HG03060 (cell line): ENCODE measurements around the gene KCNC1.

Source experiments
- ATAC-seq: cut with Tn5 transposase; IDR thresholded peaks from one replicate; pipeline ENCODE4 v1.9.1; 2021; ENCODE audit warnings: low read depth, moderate number of reproducible peaks; ENCODE audit not compliant: unreplicated experiment

KCNC1 gene

DNA sequence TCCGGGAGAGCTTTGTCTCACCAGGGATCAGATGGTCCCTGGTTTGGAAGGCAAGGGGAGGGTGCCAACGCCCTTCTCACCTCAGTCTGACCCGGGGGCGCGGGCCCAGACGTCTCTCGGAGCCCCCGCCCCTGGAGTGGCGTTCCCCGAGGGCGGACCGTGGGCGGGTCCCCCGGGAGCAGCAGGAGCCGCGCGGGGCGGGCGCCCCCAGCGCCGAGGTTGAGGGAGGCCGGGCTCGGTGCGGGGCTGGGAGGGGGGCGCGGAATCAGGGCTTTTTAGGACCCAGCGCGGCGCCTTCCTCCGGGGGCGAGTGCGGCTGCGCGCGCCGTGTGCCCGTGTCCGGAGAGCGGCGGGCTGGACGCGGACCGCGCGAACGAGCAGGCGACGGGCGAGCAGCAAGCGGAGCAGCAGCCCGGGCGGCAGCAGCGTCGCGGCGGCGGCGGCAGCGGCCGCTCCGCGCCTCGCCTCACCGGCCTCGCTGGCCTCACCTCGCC lies at the start of gene KCNC1:
KCNC1 (plus strand) TSS at position 364 of the 494 bp plus-strand sequence. CDS start 1,222 bp downstream, outside the sequence.
- no peak for ATAC-seq

- no peak for ATAC-seq
Observed at GRCh38 chr11:17686231-17686980, 48.2 kb upstream of the KCNC1 start.

DNA sequence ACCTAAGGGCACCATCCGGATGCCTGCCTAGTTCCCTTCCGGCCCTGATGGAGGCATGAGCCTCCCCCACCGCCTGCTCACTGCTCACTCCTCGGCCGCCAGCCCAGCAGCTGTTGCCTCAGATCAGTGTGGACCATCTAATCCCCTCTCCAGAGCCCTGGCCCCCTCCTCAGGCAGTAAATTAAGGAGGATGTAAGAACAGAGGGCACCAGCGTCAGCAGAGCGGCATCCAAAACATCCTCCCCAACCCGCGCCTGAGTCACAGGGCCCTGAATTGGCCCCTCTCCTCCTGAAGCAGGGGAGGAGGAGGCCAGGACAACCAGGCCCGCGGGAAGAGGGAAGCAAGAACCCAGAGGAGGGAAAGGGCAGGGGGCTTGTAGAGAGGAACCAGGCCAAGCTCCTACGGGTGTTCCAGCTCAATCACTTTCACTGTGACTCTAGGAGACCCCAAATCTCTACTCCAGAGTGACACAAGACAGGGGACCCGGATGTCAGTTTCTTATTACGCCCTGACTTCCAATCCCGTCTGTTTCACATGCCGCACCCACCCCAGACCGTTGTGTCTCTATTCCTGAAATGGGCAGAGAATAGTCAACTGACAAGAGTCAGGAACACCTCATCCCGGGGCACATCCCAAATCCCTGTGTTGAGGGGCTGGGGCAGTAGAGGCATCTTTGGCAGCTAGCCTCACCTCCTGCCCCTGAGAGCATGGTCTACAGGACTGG lies 46.5 kb upstream of the KCNC1 start:
- ATAC-seq = no peak

DNA sequence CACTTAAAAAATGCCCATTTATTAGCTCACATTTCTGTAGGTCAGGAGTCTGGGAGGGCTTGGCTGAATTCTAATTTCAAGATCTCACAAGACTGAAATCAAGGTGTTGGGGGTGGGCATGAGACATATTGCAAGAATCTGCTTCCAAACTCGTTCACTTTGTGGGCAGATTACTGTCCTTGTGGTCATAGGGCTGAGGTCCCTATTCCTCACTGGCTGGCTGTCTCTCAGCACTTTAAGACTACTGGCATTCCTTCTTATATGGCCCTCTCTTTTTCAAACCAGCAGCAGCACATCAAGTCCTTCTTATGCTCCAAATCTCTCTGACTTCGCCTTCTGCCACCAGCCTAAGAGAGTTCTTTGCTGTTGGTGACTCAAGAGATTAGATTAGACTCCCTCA lies 43.0 kb upstream of the KCNC1 start:
- no peak for ATAC-seq

DNA sequence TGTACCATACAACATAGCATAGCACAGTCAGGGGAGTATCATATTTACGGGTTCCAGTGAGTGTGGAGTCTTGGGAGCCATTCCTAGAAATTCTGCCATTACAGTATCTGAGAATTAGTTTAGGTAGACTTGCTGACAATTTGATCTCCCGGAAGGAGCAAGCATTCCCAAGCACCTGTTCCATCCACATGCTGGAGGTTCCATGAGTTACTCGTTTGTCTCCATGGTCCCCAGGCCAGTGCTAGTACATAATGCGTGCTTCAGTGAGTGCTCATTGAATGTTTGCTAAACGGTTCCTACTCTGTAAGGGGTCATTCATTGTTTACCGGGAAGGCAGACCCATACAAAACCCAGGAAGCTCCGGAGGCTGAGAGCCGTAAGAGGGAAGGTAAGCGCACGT lies 42.6 kb upstream of the KCNC1 start:
- ATAC-seq = no peak

DNA sequence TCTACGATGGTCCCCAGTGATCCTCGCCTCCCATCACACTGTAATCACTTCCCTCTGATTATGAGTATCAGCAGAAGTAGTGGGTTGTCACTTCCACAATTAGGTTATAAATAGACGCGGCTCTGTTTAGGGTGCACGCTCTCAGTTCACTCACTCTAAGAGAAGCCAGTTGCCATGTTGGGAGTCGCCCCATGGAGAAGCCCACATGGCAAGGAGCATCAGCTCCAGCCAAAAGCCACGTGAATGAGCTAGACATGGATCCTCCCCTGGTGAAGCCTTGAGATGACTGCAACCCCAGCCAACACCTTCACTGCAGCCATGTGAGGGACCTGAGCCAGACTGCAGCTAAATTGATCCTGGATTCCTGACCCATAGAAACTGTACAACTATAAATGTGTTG lies 41.6 kb upstream of the KCNC1 start:
- no peak for ATAC-seq

DNA sequence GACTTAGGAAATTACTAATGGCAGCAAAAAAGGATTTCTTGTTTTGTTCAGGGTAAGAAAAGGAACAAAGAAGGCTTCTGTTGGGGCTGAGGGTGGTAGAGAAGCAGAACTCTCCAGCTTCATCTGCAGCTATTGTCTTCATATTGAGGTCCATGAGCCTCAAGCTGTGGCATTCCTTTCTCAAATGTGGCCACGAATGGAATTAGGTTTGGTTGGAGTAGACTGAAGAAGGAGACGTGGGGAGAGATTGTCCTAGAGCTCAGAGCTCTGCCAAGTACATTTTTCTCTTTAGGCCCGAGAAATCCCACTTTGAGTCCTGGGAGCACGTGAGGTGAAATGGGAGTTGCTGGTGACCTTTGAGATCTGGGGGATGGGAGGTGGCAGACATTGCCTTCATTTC lies 41.0 kb upstream of the KCNC1 start:
- no peak for ATAC-seq

DNA sequence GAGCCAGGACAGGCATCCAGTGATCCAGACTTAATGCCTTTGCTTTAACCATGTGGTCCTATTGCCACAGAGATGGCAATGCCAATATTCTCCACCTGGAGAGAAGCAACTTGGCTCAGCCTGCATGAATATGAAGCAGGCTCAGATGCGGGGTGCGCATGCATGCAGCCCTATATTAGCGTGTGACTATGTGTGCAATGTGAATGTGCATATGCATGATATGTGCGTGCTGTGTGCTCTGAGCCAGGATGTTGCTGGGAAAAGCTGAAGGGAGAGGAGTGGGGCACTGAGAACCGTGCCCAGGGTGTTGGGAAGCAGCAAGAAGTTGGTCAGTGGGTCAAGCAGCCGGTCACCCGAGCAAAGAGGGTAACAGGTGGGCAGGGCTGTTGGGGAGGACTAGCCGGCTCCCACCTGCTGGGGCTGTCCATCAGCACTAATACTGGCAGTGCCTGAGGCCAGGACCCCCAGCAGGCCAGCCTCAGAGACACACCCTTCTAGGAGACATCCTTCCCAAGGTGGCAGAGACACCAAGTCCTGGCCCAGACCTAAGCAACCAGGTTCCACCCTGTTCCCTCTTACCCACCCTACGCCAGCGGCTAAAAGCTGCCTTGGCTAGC lies 40.0 kb upstream of the KCNC1 start:
- ATAC-seq = no peak

DNA sequence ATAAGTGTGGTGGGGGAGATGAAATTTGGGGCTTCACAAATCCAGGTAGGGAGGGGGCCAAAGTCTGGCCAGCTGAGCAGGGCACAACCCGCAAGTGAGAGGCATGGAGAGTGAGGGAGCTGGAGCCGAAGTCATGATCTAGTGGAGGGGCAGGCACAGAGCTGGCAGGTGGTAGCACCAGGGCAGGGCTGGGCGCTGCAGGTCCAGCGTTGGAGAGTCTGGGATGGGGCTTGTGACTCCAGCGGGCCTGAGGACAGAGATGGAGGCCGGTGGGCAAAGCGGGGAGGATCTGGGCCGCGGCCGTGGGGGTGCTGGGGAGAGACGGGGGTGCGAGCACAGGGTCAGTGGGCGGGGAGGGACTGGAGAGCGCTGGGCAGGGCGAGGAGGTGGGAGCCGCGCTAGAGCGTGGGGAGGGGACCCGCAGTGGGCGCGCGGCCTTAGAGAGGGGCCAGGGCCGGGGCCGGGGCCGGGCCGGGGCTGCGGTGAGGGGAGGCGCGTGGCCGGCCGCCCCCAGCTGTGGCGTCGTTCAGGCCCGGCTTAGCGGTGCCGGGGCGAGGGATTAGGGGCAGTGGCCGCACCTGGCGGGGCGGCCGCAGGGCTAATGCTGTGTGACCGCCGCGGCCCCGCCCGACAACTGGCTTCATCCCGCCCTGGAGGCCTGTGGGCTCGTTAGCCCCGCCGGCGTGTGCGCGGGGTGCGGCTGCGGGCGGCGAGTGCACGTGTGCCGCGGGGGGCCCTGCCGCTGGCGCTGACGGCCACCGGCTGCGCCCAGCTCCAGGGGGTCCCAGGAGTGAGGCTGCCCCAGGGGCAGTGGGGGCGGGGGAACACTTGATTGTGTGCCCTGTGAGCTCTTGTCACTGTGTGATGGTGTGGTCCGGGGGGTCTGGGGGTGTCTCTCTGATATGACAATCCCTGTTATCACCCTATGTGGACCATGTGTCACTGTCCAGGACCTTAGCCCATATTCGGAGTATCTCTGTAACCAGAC lies 38.8 kb upstream of the KCNC1 start:
- ATAC-seq = no peak

- no peak for ATAC-seq
Observed at GRCh38 chr11:17696741-17697140, 37.8 kb upstream of the KCNC1 start.

GRCh38 chr11:17697175-17697949 lies 37.2 kb upstream of the KCNC1 start:
- ATAC-seq = no peak

- no peak for ATAC-seq
Observed at GRCh38 chr11:17699147-17700114, 35.1 kb upstream of the KCNC1 start.

- no peak for ATAC-seq
Observed at GRCh38 chr11:17700991-17701390, 33.6 kb upstream of the KCNC1 start.

- no peak for ATAC-seq
Observed at GRCh38 chr11:17702876-17703275, 31.7 kb upstream of the KCNC1 start.

GRCh38 chr11:17703951-17704350 lies 30.6 kb upstream of the KCNC1 start:
- ATAC-seq = no peak

GRCh38 chr11:17707830-17708229 lies 26.8 kb upstream of the KCNC1 start:
- ATAC-seq = no peak

DNA sequence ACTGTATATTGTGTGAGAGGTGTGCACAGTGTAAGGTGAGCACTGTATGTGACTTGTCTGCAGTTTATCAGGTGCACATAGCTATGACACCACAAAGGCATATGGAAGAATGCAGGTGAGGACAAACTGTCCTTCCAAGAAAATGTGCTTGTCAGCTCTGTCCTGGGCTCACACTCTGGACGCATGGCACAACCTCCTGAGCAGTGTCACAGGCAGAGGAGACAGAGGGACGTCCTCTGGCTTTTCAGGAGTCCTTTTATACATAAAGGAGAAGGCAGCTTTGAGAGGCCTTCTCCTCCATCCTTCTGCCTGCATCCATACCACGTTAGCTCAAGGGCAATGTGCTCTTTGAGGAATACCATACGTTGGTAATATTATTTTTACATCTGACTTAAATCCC lies 22.7 kb upstream of the KCNC1 start:
- ATAC-seq = no peak

DNA sequence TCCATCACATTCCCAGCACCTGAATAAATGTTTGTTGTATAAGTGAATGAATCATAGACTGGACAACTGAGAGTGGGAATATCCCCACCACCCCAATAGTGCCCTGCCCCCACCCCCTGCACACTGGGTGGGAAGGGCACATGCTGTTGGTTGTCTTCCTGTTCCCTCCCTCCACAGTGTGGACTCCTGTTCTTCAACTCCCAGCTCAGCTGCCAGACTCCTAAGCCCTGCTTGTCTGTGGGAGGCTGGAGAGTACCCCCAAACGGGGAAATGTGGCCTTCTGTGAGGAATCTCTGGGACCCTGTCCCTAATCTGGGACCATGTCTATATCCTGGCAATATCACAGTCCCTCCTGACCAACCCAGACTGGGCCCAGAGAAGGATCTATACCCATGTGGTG lies 20.7 kb upstream of the KCNC1 start:
- ATAC-seq = no peak
